Kidney (tissue), 14 donors: ENCODE data around the gene PTGDR2. TPM values are rescaled to one million over a fixed set of nuclear protein-coding genes. Genes with fewer than 3 reads are reported as not detected.

Experiments used
- DNase-seq, 5 donors: peaks; one replicate each; pipeline ENCODE4 v3.0.0-alpha.2; 2013 to 2020
- FAIRE-seq: peaks from 2 replicates; lab custom pipeline; 2012; peaks lifted over from hg19 to GRCh38; lab: Jason Lieb, UNC
- H3K27ac ChIP-seq, 2 donors: one replicate each; pipeline ENCODE4 v1.7.0; 2013; ENCODE audit warnings: low read depth in 2 of 2, low read length in 2 of 2, inconsistent platforms in 1 of 2
- H3K27me3 ChIP-seq: one replicate; pipeline ENCODE4 v1.7.1; 2013; ENCODE audit warnings: low read length, inconsistent platforms; ENCODE audit not compliant: control insufficient read depth, insufficient read depth
- H3K36me3 ChIP-seq, 3 donors: one replicate each; pipeline versions ENCODE4 v1.7.0 to v1.7.1; 2013; ENCODE audit warnings: low read length in 3 of 3, control low read depth in 1 of 3, inconsistent platforms in 1 of 3; ENCODE audit not compliant: insufficient read depth in 3 of 3, control insufficient read depth in 2 of 3
- H3K4me1 ChIP-seq, 3 donors: one replicate each; pipeline versions ENCODE4 v1.7.0 to v1.7.1; 2013; ENCODE audit warnings: low read length in 3 of 3, inconsistent platforms in 1 of 3, low read depth in 1 of 3; ENCODE audit not compliant: control insufficient read depth in 2 of 3, insufficient read depth in 2 of 3
- H3K4me3 ChIP-seq, 3 donors: one replicate each; pipeline versions ENCODE4 v1.7.0 to v1.8.1; 2013; ENCODE audit warnings: low read length in 3 of 3, control low read depth in 1 of 3, inconsistent platforms in 1 of 3
- H3K9ac ChIP-seq, 3 donors: one replicate each; pipeline versions ENCODE4 v1.7.0 to v1.7.1; 2013; ENCODE audit warnings: low read length in 3 of 3, control low read depth in 1 of 3, inconsistent platforms in 1 of 3
- H3K9me3 ChIP-seq, 3 donors: one replicate each; pipeline versions ENCODE4 v1.7.0 to v1.7.1; 2013; ENCODE audit warnings: low read length in 3 of 3, control low read depth in 1 of 3, inconsistent platforms in 1 of 3; ENCODE audit not compliant: control insufficient read depth in 2 of 3, insufficient read depth in 1 of 3
- CTCF ChIP-seq: IDR thresholded peaks from 3 replicates; pipeline ENCODE4 v1.5.1; 2012; ENCODE audit warnings: mild to moderate bottlenecking, moderate library complexity, borderline replicate concordance; ENCODE audit not compliant: insufficient read depth; ENCODE audit errors: extremely low read depth
- intact Hi-C: fragments of 100-400 bp; cut with DNase I; formaldehyde crosslinking; loops from one replicate; pipeline ENCODE4 v1.11.1; 2022
- polyA plus RNA-seq: library from polyadenylated mRNA; stranded (reverse); fragments of 350-450 nt; fragmentation: Illumina TruSeq; extraction: RNeasy Lipid Tissue Mini Kit (QIAGEN cat#74804); gene quantifications from one replicate; pipeline ENCODE4 v1.2.3, GENCODE V29; 2014; ENCODE audit warnings: low read depth, low replicate concordance; ENCODE audit not compliant: insufficient read depth
- total RNA-seq: library from RNA; stranded (reverse); fragmentation: NEBNext Ultra II Directional; extraction: Animal tissue kit (Norgen Biotek cat#: 25700); gene quantifications from one replicate; pipeline ENCODE4 v1.2.1, GENCODE V29; 2021
- donor health status: control.
- donor health status: control.
- donor health status: control.
- donor health status: control.
- donor health status: control.
- donor health status: DM: yes; HTN: yes; CAD: no.
- donor health status: Normal renal cell carcinoma (clear cell type).

PTGDR2 gene
- total and polyA plus RNA-seq, 2 donors from 2014 or later = 0.16 TPM; not detected in 1

- no peaks in the 10 kb centered on the region for H3K27me3 ChIP-seq
- H3K4me1 ChIP-seq = no peaks in the 10 kb centered on the region
- H3K27ac ChIP-seq = no peak overlapping the region
- intact Hi-C loops = no loop called here
- no peak overlapping the region for H3K4me3 ChIP-seq
- no peak for TF ChIP-seq CTCF
- no peaks in the 10 kb centered on the region for H3K36me3 ChIP-seq
- DNase-seq = peak in 1 of 5 donors; percentile 31
- no peak overlapping the region for H3K9ac ChIP-seq
- no peaks in the 10 kb centered on the region for H3K9me3 ChIP-seq
- FAIRE-seq = no peak
Measured at GRCh38 chr11:60870276-60870675, 14.5 kb upstream of the PTGDR2 start.

- TF ChIP-seq CTCF = no peak
- DNase-seq (no peak), FAIRE-seq (no peak)
- Histone ChIP-seq H3K27ac (no peak overlapping the region), H3K9ac (no peak overlapping the region), H3K4me1 (no peaks in the 10 kb centered on the region), H3K9me3 (no peaks in the 10 kb centered on the region), H3K36me3 (no peaks in the 10 kb centered on the region), H3K4me3 (no peak overlapping the region), H3K27me3 (no peaks in the 10 kb centered on the region)
- intact Hi-C loops = no loop called here
Measured at GRCh38 chr11:60869451-60869825, 13.7 kb upstream of the PTGDR2 start.

- no peak for TF ChIP-seq CTCF
- Histone ChIP-seq H3K27ac (no peak overlapping the region), H3K36me3 (no peaks in the 10 kb centered on the region), H3K27me3 (no peaks in the 10 kb centered on the region), H3K9ac (no peak overlapping the region), H3K9me3 (no peaks in the 10 kb centered on the region), H3K4me1 (no peaks in the 10 kb centered on the region), H3K4me3 (no peak overlapping the region)
- DNase-seq (no peak), FAIRE-seq (no peak)
- intact Hi-C loops = no loop called here
Measured at GRCh38 chr11:60868682-60869450, 13.1 kb upstream of the PTGDR2 start.
